Measurements from ENCODE around the gene TM9SF2.

TM9SF2 gene

GRCh38 chr13:99517577-99517976 is 16.3 kb downstream of the TM9SF2 start:
- H3K4me3 ChIP-seq (replicated peaks; ENCODE audit: low read depth, low read length) = no peak overlapping the region
- DNase-seq (ENCODE audit: extremely low read depth, low read depth) = no peak
- no peak for TF ChIP-seq CTCF (IDR thresholded peaks at IDR 0.05; ENCODE audit: low read depth, low read length, missing control alignments)

GRCh38 chr13:99517984-99518383 is 16.7 kb downstream of the TM9SF2 start:
- no peak overlapping the region for H3K4me3 ChIP-seq (replicated peaks; ENCODE audit: low read depth, low read length)
- no peak for TF ChIP-seq CTCF (IDR thresholded peaks at IDR 0.05; ENCODE audit: low read depth, low read length, missing control alignments)
- DNase-seq (ENCODE audit: extremely low read depth, low read depth) = no peak

- H3K4me3 ChIP-seq (replicated peaks; ENCODE audit: low read depth, low read length) = no peak overlapping the region
- TF ChIP-seq CTCF (IDR thresholded peaks at IDR 0.05; ENCODE audit: low read depth, low read length, missing control alignments) = no peak
- DNase-seq (ENCODE audit: extremely low read depth, low read depth) = no peak
These were observed 21.0 kb downstream of the TM9SF2 start for GRCh38 chr13:99522298-99522697.

- DNase-seq (ENCODE audit: extremely low read depth, low read depth) = no peak
- TF ChIP-seq CTCF (IDR thresholded peaks at IDR 0.05; ENCODE audit: low read depth, low read length, missing control alignments) = no peak
- H3K4me3 ChIP-seq (replicated peaks; ENCODE audit: low read depth, low read length) = no peak overlapping the region
These were observed 22.6 kb downstream of the TM9SF2 start for GRCh38 chr13:99523838-99524237.

- no peak for TF ChIP-seq CTCF (IDR thresholded peaks at IDR 0.05; ENCODE audit: low read depth, low read length, missing control alignments)
- no peak for DNase-seq (ENCODE audit: extremely low read depth, low read depth)
These were observed 24.7 kb downstream of the TM9SF2 start for GRCh38 chr13:99525967-99526366.

GRCh38 chr13:99526549-99526948 is 25.3 kb downstream of the TM9SF2 start:
- H3K4me3 ChIP-seq (replicated peaks; ENCODE audit: low read depth, low read length) = no peak overlapping the region
- DNase-seq (ENCODE audit: extremely low read depth, low read depth) = no peak
- TF ChIP-seq CTCF (IDR thresholded peaks at IDR 0.05; ENCODE audit: low read depth, low read length, missing control alignments) = no peak

More at GRCh38 chr13:99525967-99526366, 24.7 kb downstream of the TM9SF2 start:
- no peak overlapping the region for H3K4me3 ChIP-seq (replicated peaks; ENCODE audit: low read depth, low read length)

GRCh38 chr13:99527301-99527700 is 26.0 kb downstream of the TM9SF2 start:
- no peak for TF ChIP-seq CTCF (IDR thresholded peaks at IDR 0.05; ENCODE audit: low read depth, low read length, missing control alignments)
- H3K4me3 ChIP-seq (replicated peaks; ENCODE audit: low read depth, low read length) = no peak overlapping the region
- no peak for DNase-seq (ENCODE audit: extremely low read depth, low read depth)

All from HFF-Myc (cell line).